Parathyroid adenoma (tissue), 2 donors: ENCODE measurements around the gene FXYD3.
"Not testable (repeated sequence)": the region's sequence is repeated elsewhere in the genome, so short reads cannot be mapped to it uniquely, and the experiment has no call there.

ENCODE experiments used
- H2AFZ ChIP-seq: fragments of 300-600 bp; sonication (generic); one replicate; pipeline ENCODE4 v1.7.0; 2017; ENCODE audit warnings: antibody characterized with exemption, mild to moderate bottlenecking
- H3K27ac ChIP-seq: fragments of 300-600 bp; sonication (generic); one replicate; pipeline ENCODE4 v1.7.0; 2017
- H3K27me3 ChIP-seq: fragments of 300-600 bp; sonication (generic); one replicate; pipeline ENCODE4 v1.7.0; 2017; ENCODE audit warnings: low read length; ENCODE audit not compliant: control insufficient read depth, insufficient read depth
- H3K36me3 ChIP-seq: fragments of 300-600 bp; sonication (generic); one replicate; pipeline ENCODE4 v1.7.0; 2017; ENCODE audit warnings: low read length; ENCODE audit not compliant: control insufficient read depth, insufficient read depth
- H3K4me1 ChIP-seq: fragments of 300-600 bp; sonication (generic); one replicate; pipeline ENCODE4 v1.7.0; 2017; ENCODE audit warnings: control low read depth
- H3K4me2 ChIP-seq: fragments of 300-600 bp; sonication (generic); one replicate; pipeline ENCODE4 v1.7.0; 2017; ENCODE audit warnings: low read length
- H3K4me3 ChIP-seq: fragments of 300-600 bp; sonication (generic); one replicate; pipeline ENCODE4 v1.7.0; 2017; ENCODE audit warnings: low read depth, low read length
- H3K79me2 ChIP-seq: fragments of 300-600 bp; sonication (generic); one replicate; pipeline ENCODE4 v1.7.0; 2017; ENCODE audit warnings: control low read depth
- H3K9ac ChIP-seq: fragments of 300-600 bp; sonication (generic); one replicate; pipeline ENCODE4 v1.7.0; 2017; ENCODE audit warnings: mild to moderate bottlenecking
- H3K9me3 ChIP-seq: fragments of 300-600 bp; sonication (generic); one replicate; pipeline ENCODE4 v1.7.0; 2017; ENCODE audit warnings: low read length; ENCODE audit not compliant: control insufficient read depth
- TF ChIP-seq, protein P1 (sequence below): fragments of 300-600 bp; sonication (generic); IDR thresholded peaks from one replicate; pipeline ENCODE4 v1.7.0; 2017; ENCODE audit warnings: antibody characterized with exemption, mild to moderate bottlenecking
- donor health status: primary hyperparathyroidism.

Gene FXYD3

DNA sequence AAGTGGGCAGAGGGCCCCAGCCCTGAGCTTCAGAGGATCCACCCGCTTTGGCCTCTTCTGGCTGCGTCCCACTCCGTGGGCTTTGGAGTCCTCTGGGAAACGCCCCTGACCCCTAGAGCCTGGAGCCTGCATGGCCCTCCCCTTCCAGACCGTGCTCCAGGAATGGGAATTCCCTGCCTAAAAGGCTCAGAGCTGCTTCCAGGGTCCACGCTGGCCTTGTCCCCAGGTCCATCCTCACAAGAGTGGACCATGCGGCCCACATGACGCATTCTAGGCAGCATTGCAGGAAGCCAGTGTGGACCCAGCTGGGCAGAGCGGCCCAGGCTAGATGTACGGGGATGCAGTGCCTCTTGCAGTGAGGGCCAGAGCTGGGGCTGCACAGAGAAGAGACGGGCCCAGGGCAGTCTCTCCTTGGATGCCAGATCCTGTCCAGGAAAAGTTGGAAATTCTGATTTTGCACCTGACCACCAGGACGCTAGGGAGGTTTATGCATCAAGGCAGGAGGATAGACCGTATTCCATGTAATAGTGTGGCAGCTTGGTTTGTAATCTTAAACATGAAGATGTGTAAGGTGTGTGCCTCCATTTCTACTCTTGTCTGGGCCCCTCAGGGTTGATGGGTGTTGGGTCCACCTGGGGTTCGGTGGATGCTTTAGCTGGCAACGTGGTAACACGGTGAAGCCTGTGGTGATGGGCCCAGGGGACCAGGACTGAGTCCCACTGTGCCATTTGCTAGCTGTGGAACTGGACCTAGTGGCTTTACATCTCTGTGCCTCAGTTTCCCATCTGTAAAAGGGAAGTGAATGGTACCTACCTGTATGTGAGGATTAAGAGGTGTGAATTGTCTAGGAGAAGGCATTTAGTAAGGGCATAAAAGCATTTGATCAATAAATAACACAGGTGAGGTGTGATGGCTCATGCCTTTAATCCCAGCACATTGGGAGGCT lies 14.8 kb upstream of the FXYD3 start:
- no peak overlapping the region for H3K4me2 ChIP-seq
- TF ChIP-seq, protein P1, sequence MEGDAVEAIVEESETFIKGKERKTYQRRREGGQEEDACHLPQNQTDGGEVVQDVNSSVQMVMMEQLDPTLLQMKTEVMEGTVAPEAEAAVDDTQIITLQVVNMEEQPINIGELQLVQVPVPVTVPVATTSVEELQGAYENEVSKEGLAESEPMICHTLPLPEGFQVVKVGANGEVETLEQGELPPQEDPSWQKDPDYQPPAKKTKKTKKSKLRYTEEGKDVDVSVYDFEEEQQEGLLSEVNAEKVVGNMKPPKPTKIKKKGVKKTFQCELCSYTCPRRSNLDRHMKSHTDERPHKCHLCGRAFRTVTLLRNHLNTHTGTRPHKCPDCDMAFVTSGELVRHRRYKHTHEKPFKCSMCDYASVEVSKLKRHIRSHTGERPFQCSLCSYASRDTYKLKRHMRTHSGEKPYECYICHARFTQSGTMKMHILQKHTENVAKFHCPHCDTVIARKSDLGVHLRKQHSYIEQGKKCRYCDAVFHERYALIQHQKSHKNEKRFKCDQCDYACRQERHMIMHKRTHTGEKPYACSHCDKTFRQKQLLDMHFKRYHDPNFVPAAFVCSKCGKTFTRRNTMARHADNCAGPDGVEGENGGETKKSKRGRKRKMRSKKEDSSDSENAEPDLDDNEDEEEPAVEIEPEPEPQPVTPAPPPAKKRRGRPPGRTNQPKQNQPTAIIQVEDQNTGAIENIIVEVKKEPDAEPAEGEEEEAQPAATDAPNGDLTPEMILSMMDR: no peak
- no peak overlapping the region for H2AFZ ChIP-seq
- H3K27ac ChIP-seq: no peak overlapping the region
- H3K36me3 ChIP-seq: no peaks in the 10 kb centered on the region
- H3K9ac ChIP-seq: no peak overlapping the region
- H3K4me1 ChIP-seq: no peaks in the 10 kb centered on the region
- no peaks in the 10 kb centered on the region for H3K9me3 ChIP-seq
- no peak overlapping the region for H3K4me3 ChIP-seq
- no peaks in the 10 kb centered on the region for H3K79me2 ChIP-seq
- H3K27me3 ChIP-seq: no peaks in the 10 kb centered on the region

DNA sequence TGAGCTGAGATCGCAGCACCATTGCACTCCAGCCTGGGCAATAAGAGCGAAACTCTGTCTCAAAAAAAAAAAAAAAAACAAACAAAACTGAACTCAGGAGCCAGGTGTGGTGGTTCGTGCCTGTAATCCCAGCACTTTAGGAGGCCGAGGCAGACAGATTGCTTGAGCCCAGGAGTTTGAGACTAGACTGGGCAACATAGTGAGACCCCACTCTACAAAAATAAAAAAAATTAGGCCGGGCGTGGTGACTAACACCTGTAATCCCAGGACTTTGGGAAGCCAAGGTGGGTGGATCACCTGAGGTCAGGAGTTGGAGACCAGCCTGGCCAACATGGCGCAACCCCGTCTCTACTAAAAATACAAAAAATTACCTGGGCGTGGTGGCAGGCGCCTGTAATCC lies 13.7 kb upstream of the FXYD3 start:
- not testable (repeated sequence) for H3K4me3 ChIP-seq, H3K27ac ChIP-seq, H3K9me3 ChIP-seq, H3K4me1 ChIP-seq, H3K4me2 ChIP-seq, H3K36me3 ChIP-seq, H3K79me2 ChIP-seq, H2AFZ ChIP-seq, H3K27me3 ChIP-seq, H3K9ac ChIP-seq

GRCh38 chr19:35103614-35104013 lies 12.0 kb upstream of the FXYD3 start:
- not testable (repeated sequence) for H3K4me1 ChIP-seq, H3K9me3 ChIP-seq, H3K4me3 ChIP-seq, H3K79me2 ChIP-seq, H3K4me2 ChIP-seq, H3K27me3 ChIP-seq, H3K27ac ChIP-seq, H3K36me3 ChIP-seq, H2AFZ ChIP-seq, H3K9ac ChIP-seq

GRCh38 chr19:35104361-35104760 lies 11.3 kb upstream of the FXYD3 start:
- Histone ChIP-seq H3K4me2 (no peak overlapping the region), H3K4me1 (no peaks in the 10 kb centered on the region), H3K4me3 (no peak overlapping the region), H3K36me3 (no peaks in the 10 kb centered on the region), H2AFZ (no peak overlapping the region), H3K9me3 (no peaks in the 10 kb centered on the region), H3K27ac (no peak overlapping the region), H3K79me2 (no peaks in the 10 kb centered on the region), H3K27me3 (no peaks in the 10 kb centered on the region), H3K9ac (no peak overlapping the region)
- TF ChIP-seq, protein P1: no peak

- Histone ChIP-seq H3K27ac (no peak overlapping the region), H3K4me2 (no peak overlapping the region), H3K36me3 (no peaks in the 10 kb centered on the region), H3K9me3 (no peaks in the 10 kb centered on the region), H3K79me2 (no peaks in the 10 kb centered on the region), H3K4me3 (no peak overlapping the region), H3K27me3 (no peaks in the 10 kb centered on the region), H3K4me1 (no peaks in the 10 kb centered on the region), H3K9ac (no peak overlapping the region), H2AFZ (no peak overlapping the region)
- TF ChIP-seq, protein P1: no peak
These were observed 10.6 kb upstream of the FXYD3 start for GRCh38 chr19:35105047-35105410.
